ENCODE measurements around the gene TOPAZ1.
A peak's percentile ranks its signal among the peaks of the same experiment; 100 is the strongest.
"Not testable (repeated sequence)": the region's sequence is repeated elsewhere in the genome, so short reads cannot be mapped to it uniquely, and the experiment has no call there.

The TOPAZ1 gene

DNA sequence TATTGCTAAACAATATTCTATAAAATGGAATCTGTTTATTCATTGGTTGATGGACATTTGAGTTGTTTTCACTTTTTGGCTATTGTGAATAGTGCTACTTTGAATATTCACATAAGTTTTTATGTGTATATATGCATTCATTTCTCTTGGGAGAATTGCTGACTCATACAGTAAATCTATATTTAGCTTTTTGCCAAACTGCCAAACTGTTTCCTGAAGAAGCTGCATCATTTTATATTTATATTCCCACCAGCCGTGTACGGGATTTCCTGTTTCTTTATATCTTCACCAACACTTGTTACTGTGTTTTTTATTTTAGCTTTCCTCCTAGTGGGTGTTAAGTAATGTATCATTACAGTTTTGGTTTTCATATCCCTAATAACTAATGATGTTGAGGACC, 84.3 kb downstream of the TOPAZ1 start:
- FAIRE-seq (no peak), DNase-seq (ENCODE audit: extremely low spot score, insufficient read length, low read depth) (no peak)

DNA sequence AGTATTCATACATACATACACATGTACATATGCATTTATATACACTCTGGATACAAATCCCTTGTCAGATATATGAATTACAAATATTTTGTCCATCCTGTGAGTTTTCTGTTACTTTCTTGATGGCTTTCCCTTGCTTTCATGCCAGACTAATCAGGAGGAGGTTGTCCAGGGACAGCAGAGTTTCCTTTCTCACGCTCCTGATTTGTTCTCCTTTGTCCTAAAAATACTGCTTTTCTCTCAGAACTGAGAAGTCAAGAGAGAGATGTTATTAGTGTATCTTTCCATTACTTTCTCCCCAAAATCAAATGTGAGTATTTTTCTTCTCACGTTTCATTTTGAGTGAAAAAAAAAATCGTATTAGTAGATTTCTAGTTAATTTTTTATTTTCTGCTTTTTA, 84.8 kb downstream of the TOPAZ1 start:
- DNase-seq (ENCODE audit: extremely low spot score, insufficient read length, low read depth) (no peak), FAIRE-seq (no peak)

DNA sequence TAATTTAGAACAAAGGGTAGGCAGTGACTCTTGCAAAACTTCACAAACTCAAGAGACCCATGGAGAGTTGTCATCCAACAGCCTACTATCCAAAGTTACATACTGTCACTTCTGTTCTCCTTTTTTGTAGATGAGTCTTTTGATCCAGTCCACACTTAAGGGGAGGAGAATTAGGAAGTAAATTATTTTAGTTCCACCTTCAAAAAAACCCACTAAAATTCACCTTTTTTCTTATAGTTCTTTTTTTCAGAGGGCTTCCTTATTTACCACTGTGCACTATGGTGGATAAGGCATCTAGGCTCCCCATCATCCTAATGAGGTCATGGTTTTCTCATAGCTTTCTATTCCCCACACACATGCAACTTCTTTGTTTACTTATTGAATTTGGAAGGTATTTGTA, 88.3 kb downstream of the TOPAZ1 start:
- FAIRE-seq (no peak), DNase-seq (ENCODE audit: extremely low spot score, insufficient read length, low read depth) (no peak)

DNA sequence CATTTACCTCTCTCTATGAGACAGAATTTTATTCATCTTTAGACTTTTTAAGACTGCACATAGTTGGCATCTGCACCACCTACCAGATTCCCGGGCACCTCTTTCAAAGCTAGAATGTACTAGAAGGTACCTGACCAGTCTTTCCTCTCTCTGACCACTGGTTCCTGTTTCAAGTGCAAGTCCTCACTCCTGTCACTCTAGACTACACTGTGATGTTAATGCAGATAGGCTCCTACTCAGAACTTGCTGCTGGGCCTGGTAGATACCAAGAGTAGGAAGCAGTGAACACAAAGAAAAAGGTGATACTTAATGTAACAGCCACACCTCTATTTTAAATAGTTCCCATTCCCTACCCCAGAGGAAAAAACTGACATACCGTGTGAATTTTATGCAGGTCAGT, 88.8 kb downstream of the TOPAZ1 start:
- FAIRE-seq (no peak), DNase-seq (ENCODE audit: extremely low spot score, insufficient read length, low read depth) (no peak)

DNA sequence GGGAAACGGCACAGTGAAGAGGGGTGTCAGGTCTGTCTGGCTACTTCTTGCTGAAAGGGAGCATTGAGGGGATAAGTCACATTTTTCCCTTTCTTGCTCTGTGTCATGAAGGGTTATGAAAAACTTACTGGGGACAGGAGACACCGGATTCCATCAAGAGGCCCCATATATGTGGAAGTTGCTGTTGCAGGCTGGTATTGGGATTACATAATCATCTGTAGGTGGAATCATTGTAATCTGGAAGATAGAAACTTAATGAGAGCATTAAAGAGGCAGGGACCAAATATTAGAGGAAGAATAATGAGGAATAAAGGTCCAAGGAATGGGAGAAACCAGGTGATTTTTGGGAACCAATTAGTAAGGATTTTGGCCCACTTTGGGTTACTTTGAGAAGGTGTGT, 92.6 kb downstream of the TOPAZ1 start:
- DNase-seq (ENCODE audit: extremely low spot score, insufficient read length, low read depth) (no peak), FAIRE-seq (no peak)

DNA sequence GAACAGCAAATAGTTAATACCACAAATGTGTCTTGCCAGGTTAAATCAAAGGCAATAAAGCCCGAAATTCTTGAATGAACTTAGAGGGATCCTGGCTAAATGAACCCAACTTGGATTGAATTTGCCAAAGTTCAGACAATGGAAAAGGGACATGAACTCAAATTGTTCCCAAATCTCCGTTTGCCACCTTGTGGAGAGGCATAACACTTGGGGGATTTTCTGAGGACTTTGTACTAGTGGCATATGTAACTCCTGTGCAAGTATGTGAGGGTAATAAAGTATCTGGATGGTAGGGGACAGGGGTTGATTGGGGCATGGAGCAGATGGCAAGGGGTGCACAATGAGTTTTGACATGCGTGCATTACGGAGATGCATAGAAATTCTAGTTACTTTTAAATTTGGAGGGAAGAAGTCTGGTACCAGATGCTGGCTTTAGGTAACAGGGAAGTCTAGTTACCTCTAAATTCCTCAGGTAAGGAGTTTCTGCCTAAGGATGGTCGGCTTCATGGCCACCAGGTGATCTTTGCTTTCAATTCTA, 95.6 kb downstream of the TOPAZ1 start:
- FAIRE-seq (no peak), DNase-seq (ENCODE audit: extremely low spot score, insufficient read length, low read depth) (no peak)

DNA sequence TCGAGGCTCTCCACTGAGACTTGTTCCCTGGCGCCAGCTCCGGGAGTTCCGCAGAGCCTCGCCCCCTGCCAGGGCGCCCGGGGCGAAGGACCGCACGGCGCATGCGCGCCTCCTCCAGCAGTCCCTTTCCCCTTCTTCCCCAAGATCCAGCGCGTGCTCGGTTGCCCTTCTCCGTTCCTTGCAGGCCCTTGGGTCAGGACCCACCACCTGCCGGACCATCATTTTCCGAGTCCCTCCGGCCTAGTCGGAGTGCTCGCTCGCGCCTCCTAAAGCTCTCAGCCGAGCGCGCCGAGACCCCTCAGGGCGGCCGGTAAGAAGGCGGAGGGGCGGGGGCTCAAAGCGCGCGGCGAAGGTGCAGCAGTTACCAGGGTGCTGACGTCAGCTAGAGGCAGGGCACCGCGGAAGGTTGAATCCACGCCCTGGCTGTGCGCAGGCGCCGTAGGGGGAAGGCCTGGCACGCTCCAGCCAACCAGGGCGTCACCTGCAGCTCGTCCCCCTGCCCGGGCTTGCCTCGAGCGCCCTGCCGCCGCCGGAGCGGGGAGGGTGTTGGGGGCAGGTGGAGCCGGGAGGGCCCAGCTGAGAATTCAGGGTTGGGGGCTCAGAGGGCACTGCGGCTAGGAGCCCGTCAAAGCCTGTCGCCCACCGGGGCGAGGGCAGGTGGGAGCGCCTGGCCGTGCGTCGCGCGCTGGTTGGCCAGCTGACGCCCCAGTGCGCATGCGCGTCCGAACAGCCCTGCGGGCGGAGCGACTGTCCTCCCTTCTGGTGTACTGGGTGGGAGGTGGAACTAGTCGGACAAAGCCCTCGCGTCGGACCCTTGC, 96.5 kb downstream of the TOPAZ1 start, which contains the start of gene TCAIM:
TSS of gene TCAIM (plus strand) at position 757 of the 818 bp plus-strand sequence. CDS start 16,017 bp downstream, outside the sequence.
- FAIRE-seq (peak; percentile 97), DNase-seq (ENCODE audit: extremely low spot score, insufficient read length, low read depth) (peak; percentile 99)

DNA sequence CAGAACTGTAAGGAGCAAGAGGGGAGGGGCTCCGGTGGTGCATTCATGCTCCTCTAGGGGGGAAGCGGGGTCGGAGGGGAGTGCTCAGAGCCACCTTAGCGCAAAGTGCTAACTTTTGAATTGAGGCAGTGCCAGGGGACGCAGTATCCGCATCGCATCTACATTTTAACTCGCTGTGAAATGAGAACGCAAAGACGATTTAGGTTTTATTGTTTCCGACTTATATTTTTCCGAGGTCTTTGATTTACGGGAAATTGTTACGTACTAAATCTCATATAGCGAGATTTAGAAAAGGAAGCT, 97.1 kb downstream of the TOPAZ1 start:
- no peak for FAIRE-seq
- no peak for DNase-seq (ENCODE audit: extremely low spot score, insufficient read length, low read depth)

DNA sequence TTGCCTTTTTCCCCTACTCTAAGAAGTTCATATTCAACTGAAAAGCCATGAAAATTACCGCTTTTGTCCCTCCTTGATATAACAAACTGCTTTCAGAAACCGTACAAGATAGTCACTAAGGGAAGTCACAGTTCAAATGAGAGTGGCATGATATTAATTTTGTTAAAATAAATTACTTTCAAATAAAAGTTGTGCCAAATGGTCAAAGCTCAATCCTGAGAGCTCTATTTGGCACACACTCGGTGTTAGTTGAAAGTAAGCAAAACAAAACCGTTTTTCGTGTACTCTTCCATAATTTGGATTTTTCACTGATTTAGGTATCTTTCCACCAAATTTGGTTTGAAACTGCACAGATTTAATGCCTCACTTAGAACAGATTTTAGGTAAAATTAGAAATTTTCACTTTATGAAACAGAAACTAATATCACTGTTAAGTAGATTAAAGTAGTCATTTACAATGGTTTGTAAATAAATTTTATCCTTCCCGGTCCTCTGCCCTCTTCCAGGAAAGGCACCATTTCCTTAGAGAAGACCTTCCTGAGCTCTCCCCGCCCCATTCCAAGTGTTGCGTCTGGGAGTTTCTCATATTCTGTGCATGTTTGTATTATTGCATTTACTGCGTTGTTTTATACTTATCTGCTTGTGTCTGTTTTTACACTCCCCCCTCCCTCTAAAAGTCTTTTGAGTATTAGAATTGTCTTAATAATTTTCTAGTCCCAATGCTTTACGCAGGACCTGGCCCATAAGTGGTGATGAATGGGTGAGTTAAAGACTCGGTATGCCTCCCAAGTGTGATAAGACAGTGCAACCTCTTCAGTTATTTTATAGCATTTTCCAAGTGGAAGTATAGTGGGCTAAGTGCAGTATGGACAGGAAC, 97.7 kb downstream of the TOPAZ1 start:
- no peak for FAIRE-seq

DNA sequence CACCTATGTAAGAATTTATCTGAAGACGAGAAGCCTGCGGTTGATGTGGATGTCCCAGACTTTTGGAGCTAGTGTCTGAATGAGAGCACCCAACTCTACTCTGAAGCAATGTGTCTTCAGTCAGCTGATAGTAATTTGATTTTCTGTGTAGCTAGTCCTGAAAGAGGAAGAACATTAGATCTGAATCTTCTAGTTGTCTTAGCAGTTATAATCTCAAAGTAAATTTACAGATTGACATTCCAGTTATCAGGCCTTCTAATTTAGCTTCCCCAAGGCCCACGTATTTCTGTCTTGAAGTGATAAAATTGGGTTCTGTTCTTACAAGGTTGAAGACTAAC, 98.3 kb downstream of the TOPAZ1 start:
- no peak for FAIRE-seq
- no peak for DNase-seq (ENCODE audit: extremely low spot score, insufficient read length, low read depth)

More for the DNA sequence above, 97.7 kb downstream of the TOPAZ1 start:
- DNase-seq (ENCODE audit: extremely low spot score, insufficient read length, low read depth), result no peak

DNA sequence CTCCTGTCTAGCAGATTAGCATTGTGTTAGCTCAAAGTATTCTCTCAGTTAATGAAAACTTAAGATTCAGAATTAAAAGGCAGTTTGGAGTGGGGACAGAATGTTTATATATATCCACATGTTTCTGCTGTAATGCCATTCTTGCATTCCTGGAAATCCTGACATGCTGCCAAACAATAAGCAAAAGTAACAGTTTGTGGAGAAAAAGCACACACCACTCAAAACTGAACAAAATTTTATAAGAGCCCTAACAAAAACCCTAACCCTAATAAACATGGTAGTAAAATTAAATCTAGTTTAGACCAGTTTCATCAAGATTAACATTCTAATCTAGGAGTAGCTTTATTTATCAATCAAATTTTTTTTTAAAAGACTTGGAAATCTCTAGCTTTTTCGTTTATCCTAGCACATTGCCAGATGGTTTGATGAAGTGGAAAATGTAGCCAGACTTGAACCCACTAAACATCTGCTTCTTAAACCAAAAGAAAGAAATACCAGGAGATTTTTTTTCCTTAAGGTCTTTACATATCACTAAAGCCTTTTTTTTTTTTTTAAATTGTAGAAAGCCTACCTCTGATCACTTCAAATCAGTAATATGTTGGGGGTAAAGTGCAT, 100.6 kb downstream of the TOPAZ1 start:
- no peak for DNase-seq (ENCODE audit: extremely low spot score, insufficient read length, low read depth)
- FAIRE-seq, result no peak

DNA sequence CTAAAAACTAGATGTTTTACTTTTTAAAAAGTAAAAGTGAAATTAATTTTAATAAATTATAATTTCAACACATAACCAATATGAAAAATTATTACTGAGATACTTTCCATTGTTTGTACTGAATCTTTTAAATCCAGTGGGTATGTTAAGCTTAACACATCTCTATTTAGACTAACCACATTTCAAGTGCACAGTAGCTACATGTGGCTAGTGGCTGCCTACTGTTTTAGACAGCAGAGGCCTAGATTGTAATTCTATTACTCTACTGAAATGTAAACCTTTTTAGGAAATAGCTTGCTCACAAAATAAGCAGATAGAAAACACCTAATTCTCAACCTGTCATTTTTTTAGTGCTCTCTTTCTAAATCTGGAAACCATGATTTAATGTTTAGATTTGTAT, 101.7 kb downstream of the TOPAZ1 start:
- FAIRE-seq (no peak), DNase-seq (ENCODE audit: extremely low spot score, insufficient read length, low read depth) (no peak)

DNA sequence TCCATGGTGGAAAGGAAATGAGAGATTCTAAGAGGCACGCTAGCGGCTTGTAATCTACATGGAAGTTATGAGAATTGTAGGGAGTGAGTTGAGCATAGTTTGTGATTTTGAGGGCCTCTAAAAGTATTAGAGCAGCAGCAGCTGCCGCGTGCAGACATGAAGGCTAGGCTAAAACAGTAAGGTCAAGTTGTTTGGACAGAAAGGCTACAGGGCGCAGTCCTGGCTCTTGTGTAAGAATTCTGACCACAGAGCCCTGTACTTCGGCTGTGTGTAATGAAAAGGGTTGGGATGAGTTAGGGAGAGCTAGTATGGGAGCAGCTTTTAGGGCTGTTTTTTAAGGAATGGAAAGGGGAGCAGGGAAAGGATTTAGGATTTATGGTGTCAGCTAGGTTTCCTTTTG, 104.9 kb downstream of the TOPAZ1 start:
- FAIRE-seq; DNase-seq (ENCODE audit: extremely low spot score, insufficient read length, low read depth): not testable (repeated sequence)

DNA sequence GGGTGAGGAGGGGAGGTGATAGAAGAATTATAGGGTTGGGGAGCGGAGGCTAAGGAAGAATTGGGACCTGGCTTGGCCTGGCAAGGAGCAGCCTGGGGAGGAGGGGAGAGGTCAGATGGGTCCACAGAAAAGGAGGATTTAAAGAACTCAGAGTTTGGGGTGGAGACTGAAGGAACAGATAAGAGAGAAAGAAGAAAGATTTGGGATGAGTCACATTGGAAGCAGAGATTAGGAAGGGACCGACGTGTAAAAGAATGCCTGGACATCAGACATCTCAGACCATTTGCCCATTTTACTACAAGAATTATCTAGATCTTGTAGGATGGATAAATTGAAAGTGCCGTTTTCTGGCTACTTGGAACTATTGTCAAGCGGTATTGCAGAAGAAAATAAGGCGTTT, 107.3 kb downstream of the TOPAZ1 start:
- DNase-seq (ENCODE audit: extremely low spot score, insufficient read length, low read depth), result no peak
- no peak for FAIRE-seq

DNA sequence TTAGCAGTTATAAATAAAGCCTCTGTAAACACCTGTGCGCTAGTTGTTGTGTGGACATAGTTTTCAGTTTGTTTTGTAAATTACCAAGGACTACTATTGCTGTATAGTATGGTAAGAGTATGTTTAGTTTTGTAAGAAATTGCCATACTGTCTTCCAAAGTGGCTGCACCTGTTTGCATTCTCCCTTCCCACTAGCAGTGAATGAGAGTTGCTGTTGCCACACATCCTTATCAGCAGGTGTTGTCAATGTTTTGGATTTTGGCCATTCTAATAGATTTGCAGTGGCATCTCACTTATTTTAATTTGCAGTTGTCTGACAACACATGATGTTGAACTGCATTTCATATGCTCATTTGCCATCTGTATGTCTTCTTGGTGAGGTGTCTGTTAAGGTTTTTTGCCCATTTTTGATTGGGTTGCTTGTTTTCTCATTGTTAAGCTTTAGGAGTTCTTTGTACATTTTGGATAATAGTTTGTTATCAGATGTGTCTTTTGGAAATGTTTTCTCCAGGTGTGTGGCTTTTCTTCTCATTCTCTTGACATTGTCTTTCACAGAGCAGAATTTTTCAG, 111.8 kb downstream of the TOPAZ1 start:
- FAIRE-seq, result no peak

DNA sequence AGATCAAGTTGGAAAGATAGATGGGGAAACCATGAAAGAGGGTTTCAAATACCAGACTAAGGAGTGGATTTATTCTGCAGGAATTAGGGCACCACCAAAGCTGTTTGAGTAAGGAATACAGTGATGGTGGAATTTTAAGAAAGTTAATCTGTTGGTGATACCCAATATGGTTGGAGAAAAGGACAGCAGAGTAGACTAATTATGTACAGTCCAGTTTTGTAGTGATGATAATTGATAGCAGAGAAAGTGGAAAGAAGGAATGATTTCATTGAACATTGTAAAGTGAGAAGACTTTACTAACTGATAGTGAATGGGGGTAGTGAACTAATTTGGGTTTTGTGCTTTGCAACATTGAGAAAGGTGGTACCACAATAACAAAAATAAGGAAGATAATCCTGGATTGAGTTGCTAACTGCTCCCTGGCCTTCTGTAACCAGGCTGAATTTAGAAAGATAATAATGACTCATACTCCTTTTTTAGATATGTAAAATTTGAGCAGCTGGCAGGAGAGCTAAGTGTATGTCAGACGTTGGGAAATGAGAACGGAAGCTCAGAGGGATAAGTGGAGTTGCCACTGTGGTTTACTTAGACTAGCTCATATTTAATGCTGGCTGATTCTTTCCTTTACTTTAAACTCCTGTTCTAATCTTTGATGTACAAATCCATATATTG, 113.8 kb downstream of the TOPAZ1 start:
- DNase-seq (ENCODE audit: extremely low spot score, insufficient read length, low read depth) (no peak), FAIRE-seq (no peak)

More for the DNA sequence above, 111.8 kb downstream of the TOPAZ1 start:
- no peak for DNase-seq (ENCODE audit: extremely low spot score, insufficient read length, low read depth)

DNA sequence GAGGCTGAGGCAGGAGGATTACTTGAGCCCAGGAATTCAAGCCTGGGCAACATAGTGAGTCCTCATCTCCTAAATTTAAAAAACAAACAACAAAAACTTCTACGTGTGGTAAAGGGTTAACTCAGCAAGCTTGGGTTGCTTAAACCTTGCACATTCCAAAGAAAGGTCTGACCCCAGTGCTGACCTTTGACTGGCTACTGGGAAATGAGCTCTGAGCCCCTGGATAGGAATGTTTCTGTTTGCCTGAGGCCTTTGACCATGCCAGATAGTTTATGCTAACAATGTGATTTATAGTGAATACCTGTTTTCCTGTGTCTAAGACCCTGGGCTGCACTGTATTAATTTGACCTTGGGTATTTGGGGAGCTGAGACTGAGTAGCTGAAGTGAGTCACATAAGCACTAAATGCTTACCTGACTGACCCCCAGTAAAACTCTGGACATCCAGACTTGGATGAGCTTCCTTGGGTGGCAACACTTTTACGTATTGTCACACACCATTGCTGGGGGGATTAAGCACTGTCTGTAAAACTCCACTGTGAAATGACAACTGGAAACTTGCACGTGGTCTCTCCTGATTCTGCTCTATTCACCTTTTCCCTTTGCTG, 117.6 kb downstream of the TOPAZ1 start:
- FAIRE-seq, result no peak
- DNase-seq (ENCODE audit: extremely low spot score, insufficient read length, low read depth), result no peak

DNA sequence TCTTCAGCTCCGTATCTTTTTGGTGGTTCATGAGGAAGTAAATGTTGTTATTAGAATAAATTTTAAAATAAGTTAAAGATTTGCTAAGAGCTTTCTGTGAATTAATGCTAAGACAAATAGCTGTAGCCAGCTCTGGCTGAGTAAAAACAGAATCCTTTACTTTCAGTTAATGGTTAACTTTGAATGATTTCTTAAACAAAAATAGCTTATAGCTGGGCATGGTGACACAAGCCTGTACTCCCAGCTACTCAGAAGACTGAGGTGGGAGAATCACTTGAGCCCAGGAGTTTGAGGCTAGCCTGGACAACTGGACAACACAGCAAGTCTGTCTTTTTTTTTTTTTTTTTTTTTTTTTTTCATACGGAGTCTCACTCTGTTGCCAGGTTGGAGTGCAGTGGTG, 121.9 kb downstream of the TOPAZ1 start:
- peak; percentile 3 for DNase-seq (ENCODE audit: extremely low spot score, insufficient read length, low read depth)
- peak; percentile 73 for FAIRE-seq

DNA sequence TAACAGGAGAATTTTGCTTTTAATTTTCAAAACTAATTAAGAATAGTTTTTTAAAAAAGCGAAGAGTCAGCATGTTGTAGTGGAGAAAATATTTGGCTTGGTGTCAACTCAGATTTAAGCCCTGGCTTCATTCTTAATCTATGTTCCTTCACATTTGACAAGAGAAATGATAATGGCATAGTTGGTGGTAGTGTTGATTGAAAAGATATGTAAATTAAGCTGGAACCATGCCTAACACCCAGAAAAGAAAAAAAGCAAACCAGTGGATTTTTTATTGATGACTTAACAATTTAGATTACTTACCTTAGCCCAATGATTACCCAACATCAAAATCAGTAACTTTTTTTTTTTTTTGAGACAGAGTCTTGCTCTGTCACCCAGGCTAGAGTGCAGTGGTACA, 124.3 kb downstream of the TOPAZ1 start:
- DNase-seq (ENCODE audit: extremely low spot score, insufficient read length, low read depth) (no peak), FAIRE-seq (no peak)

Data from GM18507 (cell line).